Astrocyte (in vitro differentiated cells and primary cell): Measurements from ENCODE around the gene URB1.

Experiments
- EZH2 ChIP-seq: IDR thresholded peaks from 2 replicates; pipeline ENCODE4 v1.6.1; 2012; ENCODE audit warnings: mild to moderate bottlenecking, low read length, inconsistent platforms; ENCODE audit not compliant: insufficient read depth
- TF ChIP-seq, protein P1 (sequence below): IDR thresholded peaks from 2 replicates; pipeline ENCODE4 v1.5.1; 2011; ENCODE audit warnings: low read depth, mild to moderate bottlenecking, inconsistent platforms, low read length, moderate library complexity; ENCODE audit not compliant: insufficient read depth

DNA sequence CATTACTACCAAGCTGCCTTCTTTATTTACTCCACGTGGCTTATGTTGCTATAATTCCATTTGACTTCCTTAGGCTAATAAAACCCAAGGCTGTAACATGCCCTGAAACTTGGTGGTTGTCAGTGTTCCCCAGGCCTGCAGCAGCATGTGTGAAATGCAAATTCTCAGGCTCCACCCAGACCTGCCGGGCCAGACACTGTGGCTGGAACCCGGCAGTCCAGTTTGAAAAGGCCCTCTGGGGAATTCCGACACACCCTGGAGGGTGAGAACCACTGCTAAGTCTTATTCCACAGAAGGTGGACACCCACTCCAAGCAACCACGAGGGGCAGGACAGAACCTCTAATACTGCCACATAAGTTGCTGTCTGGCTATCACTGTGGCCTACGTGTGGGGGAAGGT, 41.4 kb downstream of the URB1 start:
- TF ChIP-seq, protein P1, sequence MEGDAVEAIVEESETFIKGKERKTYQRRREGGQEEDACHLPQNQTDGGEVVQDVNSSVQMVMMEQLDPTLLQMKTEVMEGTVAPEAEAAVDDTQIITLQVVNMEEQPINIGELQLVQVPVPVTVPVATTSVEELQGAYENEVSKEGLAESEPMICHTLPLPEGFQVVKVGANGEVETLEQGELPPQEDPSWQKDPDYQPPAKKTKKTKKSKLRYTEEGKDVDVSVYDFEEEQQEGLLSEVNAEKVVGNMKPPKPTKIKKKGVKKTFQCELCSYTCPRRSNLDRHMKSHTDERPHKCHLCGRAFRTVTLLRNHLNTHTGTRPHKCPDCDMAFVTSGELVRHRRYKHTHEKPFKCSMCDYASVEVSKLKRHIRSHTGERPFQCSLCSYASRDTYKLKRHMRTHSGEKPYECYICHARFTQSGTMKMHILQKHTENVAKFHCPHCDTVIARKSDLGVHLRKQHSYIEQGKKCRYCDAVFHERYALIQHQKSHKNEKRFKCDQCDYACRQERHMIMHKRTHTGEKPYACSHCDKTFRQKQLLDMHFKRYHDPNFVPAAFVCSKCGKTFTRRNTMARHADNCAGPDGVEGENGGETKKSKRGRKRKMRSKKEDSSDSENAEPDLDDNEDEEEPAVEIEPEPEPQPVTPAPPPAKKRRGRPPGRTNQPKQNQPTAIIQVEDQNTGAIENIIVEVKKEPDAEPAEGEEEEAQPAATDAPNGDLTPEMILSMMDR = no peak
- TF ChIP-seq EZH2 = no peak
